Measurements from ENCODE around the gene SNX27.

GRCh38 chr1:151604291-151604690 is 7.6 kb upstream of the SNX27 start:
- TF ChIP-seq POLR2A (IDR thresholded peaks at IDR 0.05) (no peak), CTCF (IDR thresholded peaks at IDR 0.05) (no peak), EP300 (IDR thresholded peaks at IDR 0.05) (no peak)
